K562 (cell line): Measurements from ENCODE around the gene MPIG6B. TPM values are rescaled to one million over a fixed set of nuclear protein-coding genes. Genes with fewer than 3 reads are reported as not detected.

Experiments
- EHMT2 ChIP-seq: fragments of 450-650 bp; IDR thresholded peaks from 2 replicates; pipeline ENCODE4 v1.6.1; 2018; ENCODE audit warnings: antibody characterized with exemption
- FOS ChIP-seq: IDR thresholded peaks from 3 replicates; pipeline ENCODE4 v1.6.1; 2011; ENCODE audit not compliant: insufficient read length; ENCODE audit errors: extremely low read depth
- HMGN3 ChIP-seq: IDR thresholded peaks from 2 replicates; pipeline ENCODE4 v1.6.1; 2011; ENCODE audit warnings: borderline replicate concordance, low read depth, mild to moderate bottlenecking, mixed read lengths, low read length; ENCODE audit not compliant: insufficient read length; ENCODE audit errors: extremely low read depth
- NFE2L1 ChIP-seq: fragments of 450-650 bp; IDR thresholded peaks from 2 replicates; pipeline ENCODE4 v1.6.1; 2016; ENCODE audit warnings: missing genetic modification characterization, low read depth, mild to moderate bottlenecking, missing compliant biosample characterization, moderate library complexity, borderline replicate concordance
- NR2C2 ChIP-seq, 2 experiments: fragments of 200-800 bp in 1 of 2; sonication (Bioruptor generic) in 1 of 2; sonication (generic) in 1 of 2; formaldehyde crosslinking in 1 of 2; IDR thresholded peaks; 2 replicates each; pipeline versions ENCODE4 v1.6.1 to v1.8.0; 2016 to 2022; ENCODE audit warnings: mild to moderate bottlenecking in 1 of 2, missing compliant biosample characterization in 1 of 2, missing genetic modification characterization in 1 of 2, missing genetic modification reagents in 1 of 2
- RBM17 ChIP-seq: fragments of 200-400 bp; formaldehyde crosslinking; IDR thresholded peaks from 2 replicates; pipeline ENCODE4 v1.6.1; 2017; ENCODE audit warnings: low read depth, mild to moderate bottlenecking, low read length, borderline replicate concordance
- RCOR1 ChIP-seq, 2 experiments: IDR thresholded peaks; 2 replicates each; pipeline ENCODE4 v1.6.1; 2012; ENCODE audit warnings: low read depth in 2 of 2, low read length in 2 of 2, borderline replicate concordance in 1 of 2, improper control_type of control experiment in 1 of 2
- RFX5 ChIP-seq: IDR thresholded peaks from 2 replicates; pipeline ENCODE4 v1.6.1; 2011; ENCODE audit warnings: low read depth, mild to moderate bottlenecking, improper control_type of control experiment, low read length
- SMAD4 ChIP-seq: fragments of 250-450 bp; sonication (Bioruptor Pico); conservative IDR thresholded peaks from 2 replicates; pipeline ENCODE4 v1.8.0; 2021; ENCODE audit warnings: inconsistent platforms, mild to moderate bottlenecking, moderate library complexity
- SPI1 ChIP-seq: IDR thresholded peaks from 2 replicates; pipeline ENCODE4 v1.6.1; 2011; ENCODE audit warnings: low read depth, low read length, control low read depth, borderline replicate concordance
- ZBTB1 ChIP-seq: sonication (generic); formaldehyde crosslinking; IDR thresholded peaks from 2 replicates; pipeline ENCODE4 v1.8.1; 2023; ENCODE audit warnings: missing genetic modification reagents, low read depth, mild to moderate bottlenecking, borderline replicate concordance
- ZNF57 ChIP-seq: fragments of 450-650 bp; formaldehyde crosslinking; IDR thresholded peaks from 2 replicates; pipeline ENCODE4 v1.4.0; 2020; ENCODE audit warnings: mild to moderate bottlenecking, moderate library complexity
- ZNF589 ChIP-seq: fragments of 200-800 bp; sonication (Bioruptor generic); IDR thresholded peaks from 2 replicates; pipeline ENCODE4 v1.6.1; 2016; ENCODE audit warnings: low read depth, missing genetic modification characterization, missing compliant biosample characterization
- ZNF77 ChIP-seq: fragments of 250-450 bp; sonication (Bioruptor Pico); IDR thresholded peaks from 2 replicates; pipeline ENCODE4 v1.5.0; 2020
- polyA plus RNA-seq, 8 experiments: library from polyadenylated mRNA; depleted of rRNA in 4 of 8; stranded (reverse) in 5 of 8; unstranded in 3 of 8; fragments of >200 nt; fragmentation: Nextera tagmentation in 2 of 8; fragmentation: Illumina TruSeq in 1 of 8; extraction: Ambion mirVana in 2 of 8; extraction: Trizol in 1 of 8; gene quantifications; 2 replicates each; pipeline versions ENCODE4 v1.2.1 to v1.2.3, GENCODE V29; 2011 to 2014; ENCODE audit warnings: inconsistent platforms in 1 of 8, missing spikeins in 1 of 8
- total RNA-seq, 7 experiments: library from RNA; depleted of rRNA in 6 of 7; stranded (reverse); fragments of >200 nt in 6 of 7; fragmentation: Illumina TruSeq in 2 of 7; extraction: Trizol in 2 of 7; gene quantifications; 2 replicates each; pipeline versions ENCODE4 v1.2.1 to v1.2.3, GENCODE V29; 2011 to 2021; ENCODE audit warnings: low replicate concordance in 1 of 7
- TF ChIP-seq, protein P1 (sequence below): fragments of 250-450 bp; sonication (Bioruptor Pico); IDR thresholded peaks from 2 replicates; pipeline ENCODE4 v1.4.0; 2020
- TF ChIP-seq, protein P2 (sequence below), 2 experiments: IDR thresholded peaks; 2 replicates each; pipeline ENCODE4 v1.6.1; 2011; ENCODE audit warnings: borderline replicate concordance in 1 of 2, control low read depth in 1 of 2, low read depth in 1 of 2, low read length in 1 of 2, mild to moderate bottlenecking in 1 of 2, mixed read lengths in 1 of 2, moderate library complexity in 1 of 2; ENCODE audit not compliant: insufficient read depth in 1 of 2, insufficient read length in 1 of 2, poor library complexity in 1 of 2, severe bottlenecking in 1 of 2; ENCODE audit errors: extremely low read depth in 1 of 2

MPIG6B gene
- total and polyA plus RNA-seq, 9 of the 15 experiments (the other 6 are each of a cell fraction or from before 2014, with no cell fraction given), result 0.11 to 1.2 (median 0.28) TPM; not detected in 1

DNA sequence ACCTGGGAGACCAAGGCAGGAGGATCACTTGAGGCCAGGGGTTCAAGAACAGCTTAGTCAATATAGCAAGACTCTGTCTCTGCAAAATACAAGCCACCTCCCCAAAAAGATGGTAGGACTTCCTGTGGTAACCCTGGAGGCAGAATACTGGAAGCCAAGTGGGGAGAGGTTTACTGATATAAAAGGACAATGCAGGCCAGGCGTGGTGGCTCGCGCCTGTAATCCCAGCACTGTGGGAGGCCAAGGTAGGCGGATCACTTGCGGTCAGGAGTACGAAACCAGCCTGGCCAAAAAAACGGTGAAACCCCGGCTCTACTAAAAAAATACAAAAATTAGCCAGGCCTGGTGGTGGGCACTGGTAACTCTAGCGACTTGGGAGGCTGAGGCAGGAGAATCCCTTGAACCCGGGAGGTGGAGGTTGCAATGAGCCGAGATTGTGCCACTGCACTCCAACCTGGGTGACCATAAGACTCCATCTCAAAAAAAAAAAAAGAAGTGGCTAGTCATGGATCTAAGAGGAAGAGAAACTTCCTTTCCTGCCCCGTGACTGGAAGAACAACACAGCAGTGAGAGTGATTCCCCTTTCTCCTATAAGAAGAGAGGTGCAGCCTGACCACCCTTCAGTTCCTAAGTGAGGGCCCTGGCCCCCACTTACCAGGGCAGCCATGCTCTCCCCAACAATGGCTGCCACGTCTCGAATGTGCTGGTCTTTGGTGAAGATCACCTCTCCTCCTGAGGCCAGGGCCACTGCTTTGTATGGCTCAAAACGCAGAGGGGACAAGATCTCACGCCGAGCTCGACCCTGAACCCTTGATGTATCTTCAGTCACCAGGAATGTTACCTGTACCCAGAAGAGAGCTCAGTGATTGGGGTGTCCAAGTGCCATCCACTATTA lies 45.4 kb downstream of the MPIG6B start (continued):
- TF ChIP-seq SPI1, result 0 out of 2 replicates have a peak, but pooled peaks have one; percentile 18
- peak; percentile 41; the same call in 1 of the 2 replicates for TF ChIP-seq ZNF589 (CRISPR knock-in tag)
- no peak for TF ChIP-seq ZBTB1
- no peak for TF ChIP-seq RFX5
- TF ChIP-seq EHMT2, result 0 out of 2 replicates have a peak, but pooled peaks have one; percentile 7
- TF ChIP-seq, protein P1, sequence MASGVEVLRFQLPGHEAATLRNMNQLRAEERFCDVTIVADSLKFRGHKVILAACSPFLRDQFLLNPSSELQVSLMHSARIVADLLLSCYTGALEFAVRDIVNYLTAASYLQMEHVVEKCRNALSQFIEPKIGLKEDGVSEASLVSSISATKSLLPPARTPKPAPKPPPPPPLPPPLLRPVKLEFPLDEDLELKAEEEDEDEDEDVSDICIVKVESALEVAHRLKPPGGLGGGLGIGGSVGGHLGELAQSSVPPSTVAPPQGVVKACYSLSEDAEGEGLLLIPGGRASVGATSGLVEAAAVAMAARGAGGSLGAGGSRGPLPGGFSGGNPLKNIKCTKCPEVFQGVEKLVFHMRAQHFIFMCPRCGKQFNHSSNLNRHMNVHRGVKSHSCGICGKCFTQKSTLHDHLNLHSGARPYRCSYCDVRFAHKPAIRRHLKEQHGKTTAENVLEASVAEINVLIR (CRISPR knock-in tag), result no peak
- TF ChIP-seq HMGN3, result no peak
- TF ChIP-seq FOS, result no peak
- no peak for TF ChIP-seq ZNF57
- TF ChIP-seq, protein P2, sequence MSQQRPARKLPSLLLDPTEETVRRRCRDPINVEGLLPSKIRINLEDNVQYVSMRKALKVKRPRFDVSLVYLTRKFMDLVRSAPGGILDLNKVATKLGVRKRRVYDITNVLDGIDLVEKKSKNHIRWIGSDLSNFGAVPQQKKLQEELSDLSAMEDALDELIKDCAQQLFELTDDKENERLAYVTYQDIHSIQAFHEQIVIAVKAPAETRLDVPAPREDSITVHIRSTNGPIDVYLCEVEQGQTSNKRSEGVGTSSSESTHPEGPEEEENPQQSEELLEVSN (IDR thresholded peaks at IDR 0.05; ENCODE audit: borderline replicate concordance in 1 of 2, extremely low read depth in 1 of 2, insufficient read depth in 1 of 2, insufficient read length in 1 of 2, low read depth in 1 of 2, low read length in 1 of 2, poor library complexity in 1 of 2, severe bottlenecking in 1 of 2), result no peak
- TF ChIP-seq SMAD4 (CRISPR knock-in tag), result no peak
- no peak for TF ChIP-seq NR2C2 (CRISPR knock-in tag; IDR thresholded peaks at IDR 0.05)
- no peak for TF ChIP-seq NR2C2 (tag; IDR thresholded peaks at IDR 0.05)
- no peak for TF ChIP-seq RBM17
- TF ChIP-seq ZNF77, result no peak
- TF ChIP-seq NFE2L1 (tag), result no peak
- no peak for TF ChIP-seq RCOR1 (IDR thresholded peaks at IDR 0.05; ENCODE audit: borderline replicate concordance in 1 of 2, low read depth in 2 of 2, low read length in 2 of 2)
- TF ChIP-seq, all 486 proteins: peak for 13
